DND-41 (cell line): ENCODE measurements around the gene GPR132.

Source experiments
- EZH2 ChIP-seq: IDR thresholded peaks from 3 replicates; pipeline ENCODE4 v1.6.1; 2012; ENCODE audit warnings: borderline replicate concordance, low read depth, mild to moderate bottlenecking, moderate library complexity, low read length, inconsistent platforms; ENCODE audit not compliant: severe bottlenecking
- TF ChIP-seq, protein P1 (sequence below): IDR thresholded peaks from 2 replicates; pipeline ENCODE4 v1.5.1; 2012; ENCODE audit warnings: borderline replicate concordance, low read length, moderate library complexity, mild to moderate bottlenecking; ENCODE audit not compliant: poor library complexity, severe bottlenecking; ENCODE audit errors: extremely low read depth

DNA sequence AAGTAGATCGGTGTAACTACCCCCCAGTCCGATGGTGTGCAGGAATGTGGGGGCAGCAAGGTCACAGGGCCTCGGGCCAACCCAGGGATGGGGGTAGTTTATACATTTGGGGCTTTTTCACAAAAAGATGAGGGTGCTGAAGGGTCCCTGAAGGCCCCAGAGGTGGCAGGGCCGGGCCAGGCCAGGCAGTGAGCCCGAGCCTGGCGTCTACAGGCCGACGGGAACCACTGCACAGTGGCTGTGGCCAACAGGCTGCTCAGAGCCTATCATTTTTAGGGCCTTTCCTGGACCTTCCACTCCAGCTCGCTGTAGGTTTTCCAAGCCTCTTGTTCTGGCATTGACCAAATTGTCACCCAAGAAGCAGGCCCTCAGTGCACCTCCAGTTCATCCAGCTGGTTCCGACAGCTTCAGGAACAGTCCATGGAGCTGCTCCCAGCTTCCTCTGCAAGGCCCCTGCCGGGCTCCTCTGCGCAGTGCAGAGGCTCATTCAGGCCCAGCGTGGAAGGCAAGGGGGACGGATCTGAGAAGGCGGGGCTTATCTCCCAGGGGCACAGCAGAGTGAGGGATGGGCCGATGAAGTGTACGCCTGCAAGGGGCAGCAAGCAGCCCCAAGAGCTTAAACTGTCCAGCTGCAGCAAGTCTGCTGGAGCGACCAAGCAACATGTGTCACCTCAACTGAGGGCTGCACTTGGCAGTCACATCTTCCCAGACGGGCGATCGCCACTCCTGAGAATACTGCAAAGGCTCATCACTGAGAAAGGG, 58.2 kb downstream of the GPR132 start:
- TF ChIP-seq, protein P1, sequence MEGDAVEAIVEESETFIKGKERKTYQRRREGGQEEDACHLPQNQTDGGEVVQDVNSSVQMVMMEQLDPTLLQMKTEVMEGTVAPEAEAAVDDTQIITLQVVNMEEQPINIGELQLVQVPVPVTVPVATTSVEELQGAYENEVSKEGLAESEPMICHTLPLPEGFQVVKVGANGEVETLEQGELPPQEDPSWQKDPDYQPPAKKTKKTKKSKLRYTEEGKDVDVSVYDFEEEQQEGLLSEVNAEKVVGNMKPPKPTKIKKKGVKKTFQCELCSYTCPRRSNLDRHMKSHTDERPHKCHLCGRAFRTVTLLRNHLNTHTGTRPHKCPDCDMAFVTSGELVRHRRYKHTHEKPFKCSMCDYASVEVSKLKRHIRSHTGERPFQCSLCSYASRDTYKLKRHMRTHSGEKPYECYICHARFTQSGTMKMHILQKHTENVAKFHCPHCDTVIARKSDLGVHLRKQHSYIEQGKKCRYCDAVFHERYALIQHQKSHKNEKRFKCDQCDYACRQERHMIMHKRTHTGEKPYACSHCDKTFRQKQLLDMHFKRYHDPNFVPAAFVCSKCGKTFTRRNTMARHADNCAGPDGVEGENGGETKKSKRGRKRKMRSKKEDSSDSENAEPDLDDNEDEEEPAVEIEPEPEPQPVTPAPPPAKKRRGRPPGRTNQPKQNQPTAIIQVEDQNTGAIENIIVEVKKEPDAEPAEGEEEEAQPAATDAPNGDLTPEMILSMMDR = no peak
- no peak for TF ChIP-seq EZH2
